ENCODE measurements around the gene VOPP1.

Gene VOPP1

DNA sequence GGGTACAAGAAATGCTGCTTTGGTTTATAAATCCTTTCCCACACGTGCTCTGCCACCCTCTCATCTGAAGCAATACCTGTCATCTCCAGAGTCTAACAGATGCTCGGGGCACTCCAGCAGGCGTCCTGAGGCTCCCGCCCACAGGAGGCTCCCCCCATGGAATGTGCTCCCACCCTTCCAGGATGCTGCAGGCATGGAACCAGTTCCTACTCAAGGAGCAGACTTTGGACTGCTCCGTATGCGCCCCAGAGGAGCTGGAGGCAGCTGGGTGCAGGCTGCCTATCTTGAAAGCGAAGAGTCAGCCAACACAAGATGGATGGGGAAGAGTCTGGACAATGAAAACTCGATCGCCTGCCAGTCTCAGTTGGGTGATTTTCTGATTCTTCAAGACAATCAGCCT, 75.4 kb downstream of the VOPP1 start:
- Histone ChIP-seq H3K36me3 (ENCODE audit: control insufficient read depth, low read length) (peaks cover 38% of the 10 kb centered on the region), H4K20me1 (ENCODE audit: control insufficient read depth, insufficient read depth, low read depth, low read length) (0 out of 2 replicates have a peak, but pooled peaks cover 6% of the 10 kb centered on the region)

DNA sequence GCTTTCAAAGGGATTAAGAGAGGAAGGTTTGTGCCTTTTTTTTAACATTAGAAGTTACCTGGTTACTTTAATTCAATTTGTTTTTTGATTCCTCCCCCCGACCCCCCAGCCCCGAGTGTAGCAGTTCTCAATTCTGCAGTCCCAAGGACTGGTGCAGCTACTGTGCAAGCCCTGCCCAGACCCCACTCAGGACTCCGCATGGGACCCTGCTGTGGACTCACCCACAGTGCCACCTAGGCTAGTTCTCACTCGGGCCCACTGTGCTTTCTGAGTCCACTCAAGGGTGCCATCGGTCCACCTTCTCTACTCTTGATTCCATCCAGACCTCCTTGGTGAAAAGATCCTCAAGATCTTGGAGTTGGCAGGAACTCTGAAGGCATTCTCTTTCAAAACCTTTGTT, 77.4 kb downstream of the VOPP1 start:
- H3K4me2 ChIP-seq (ENCODE audit: low read length): no peak overlapping the region
- H4K20me1 ChIP-seq (ENCODE audit: control insufficient read depth, insufficient read depth, low read depth, low read length): 0 out of 2 replicates have a peak, but pooled peaks cover 5% of the 10 kb centered on the region
- H3K79me2 ChIP-seq (ENCODE audit: control insufficient read depth, low read length): peaks cover under 1% of the 10 kb centered on the region; the same call in 1 of the 2 replicates
- TF ChIP-seq CTCF (IDR thresholded peaks at IDR 0.05; ENCODE audit: low read depth, low read length, poor library complexity, severe bottlenecking) (no peak), EZH2phosphoT487 (IDR thresholded peaks at IDR 0.05; ENCODE audit: borderline replicate concordance, low read length) (no peak)
- H3K27me3 ChIP-seq (ENCODE audit: control insufficient read depth, low read length): no peaks in the 10 kb centered on the region
- H3K9me2 ChIP-seq (replicated peaks; ENCODE audit: control insufficient read depth, low read length): no peaks in the 10 kb centered on the region
- H3K4me3 ChIP-seq (ENCODE audit: low read length): no peak overlapping the region
- no peak overlapping the region for H3K27ac ChIP-seq (ENCODE audit: low read depth, low read length)
- no peaks in the 10 kb centered on the region for H3K4me1 ChIP-seq (ENCODE audit: control insufficient read depth, low read length)
- H3K36me3 ChIP-seq (ENCODE audit: control insufficient read depth, low read length): peaks cover 50% of the 10 kb centered on the region
- H3K9me3 ChIP-seq (ENCODE audit: control insufficient read depth, insufficient read depth, low read length): no peaks in the 10 kb centered on the region
- H3F3A ChIP-seq (ENCODE audit: control insufficient read depth, insufficient read depth): no peaks in the 10 kb centered on the region

More for the DNA sequence above, 75.4 kb downstream of the VOPP1 start:
- Histone ChIP-seq H3K27me3 (ENCODE audit: control insufficient read depth, low read length) (no peaks in the 10 kb centered on the region), H3K4me2 (ENCODE audit: low read length) (no peak overlapping the region), H3K9me2 (replicated peaks; ENCODE audit: control insufficient read depth, low read length) (no peaks in the 10 kb centered on the region), H3K4me1 (ENCODE audit: control insufficient read depth, low read length) (no peaks in the 10 kb centered on the region), H3K79me2 (ENCODE audit: control insufficient read depth, low read length) (peaks cover 11% of the 10 kb centered on the region), H3F3A (ENCODE audit: control insufficient read depth, insufficient read depth) (no peaks in the 10 kb centered on the region), H3K4me3 (ENCODE audit: low read length) (no peak overlapping the region), H3K27ac (ENCODE audit: low read depth, low read length) (no peak overlapping the region), H3K9me3 (ENCODE audit: control insufficient read depth, insufficient read depth, low read length) (no peaks in the 10 kb centered on the region)
- TF ChIP-seq EZH2phosphoT487 (IDR thresholded peaks at IDR 0.05; ENCODE audit: borderline replicate concordance, low read length) (no peak), CTCF (IDR thresholded peaks at IDR 0.05; ENCODE audit: low read depth, low read length, poor library complexity, severe bottlenecking) (no peak)

DNA sequence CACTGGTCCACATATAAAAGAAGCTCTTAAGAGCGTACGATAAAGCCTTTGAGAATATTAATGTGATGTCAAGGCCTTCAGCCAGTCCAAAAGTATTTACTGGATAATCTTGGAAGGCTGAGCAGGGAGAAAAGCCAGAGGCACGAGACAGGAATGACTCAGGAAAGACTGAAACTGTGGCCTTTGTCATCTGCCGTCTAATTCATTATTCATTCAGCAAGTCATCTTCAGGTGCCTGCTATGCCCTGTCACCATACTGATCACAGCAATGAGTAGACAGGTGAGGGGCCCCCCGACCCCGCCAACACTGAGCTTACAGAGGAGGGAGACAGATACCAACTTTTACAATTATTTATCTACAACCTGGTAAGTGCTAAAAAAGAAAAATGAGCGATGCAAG, 78.9 kb downstream of the VOPP1 start:
- no peaks in the 10 kb centered on the region for H3F3A ChIP-seq (ENCODE audit: control insufficient read depth, insufficient read depth)
- H3K79me2 ChIP-seq (ENCODE audit: control insufficient read depth, low read length): no peaks in the 10 kb centered on the region
- H3K9me3 ChIP-seq (ENCODE audit: control insufficient read depth, insufficient read depth, low read length): no peaks in the 10 kb centered on the region
- H3K9me2 ChIP-seq (replicated peaks; ENCODE audit: control insufficient read depth, low read length): no peaks in the 10 kb centered on the region
- H3K4me3 ChIP-seq (ENCODE audit: low read length): no peak overlapping the region
- H3K27me3 ChIP-seq (ENCODE audit: control insufficient read depth, low read length): no peaks in the 10 kb centered on the region
- H3K4me2 ChIP-seq (ENCODE audit: low read length): no peak overlapping the region
- TF ChIP-seq EZH2phosphoT487 (IDR thresholded peaks at IDR 0.05; ENCODE audit: borderline replicate concordance, low read length) (no peak), CTCF (IDR thresholded peaks at IDR 0.05; ENCODE audit: low read depth, low read length, poor library complexity, severe bottlenecking) (no peak)
- no peaks in the 10 kb centered on the region for H3K4me1 ChIP-seq (ENCODE audit: control insufficient read depth, low read length)
- no peak overlapping the region for H3K27ac ChIP-seq (ENCODE audit: low read depth, low read length)
- peaks cover 63% of the 10 kb centered on the region for H3K36me3 ChIP-seq (ENCODE audit: control insufficient read depth, low read length)
- H4K20me1 ChIP-seq (ENCODE audit: control insufficient read depth, insufficient read depth, low read depth, low read length): 0 out of 2 replicates have a peak, but pooled peaks cover 5% of the 10 kb centered on the region

Data from DOHH2 (cell line).